ENCODE results near the gene SDCBP2.

The SDCBP2 gene

DNA sequence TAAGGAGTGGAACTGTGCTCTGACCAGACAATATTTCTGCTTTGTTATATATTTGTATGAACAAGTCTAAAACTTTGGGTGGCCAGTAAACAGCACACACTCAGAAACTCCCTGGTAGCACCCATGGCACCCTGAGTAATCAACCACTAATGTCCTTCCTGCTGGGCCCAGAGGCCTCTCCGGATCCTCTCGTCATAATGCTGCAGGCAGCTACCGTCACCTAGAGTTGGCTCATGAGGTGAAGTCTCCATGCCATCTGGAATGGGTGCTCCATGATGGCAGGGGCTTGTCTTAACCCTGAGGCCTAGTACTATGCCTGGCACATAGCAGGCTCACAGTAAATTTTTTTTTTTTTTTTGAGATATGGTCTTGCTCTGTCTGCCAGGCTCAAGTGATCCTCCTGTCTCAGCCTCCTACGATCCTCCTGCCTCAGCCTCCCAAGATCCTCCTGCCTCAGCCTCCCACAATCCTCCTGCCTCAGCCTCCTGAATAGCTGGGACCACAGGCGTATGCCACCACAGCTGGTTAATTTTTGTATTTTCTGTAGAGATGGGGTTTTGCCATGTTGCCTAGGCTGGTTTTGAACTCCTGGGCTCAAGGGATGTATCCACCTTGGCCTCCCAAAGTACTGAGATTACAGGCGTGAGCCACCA lies 3.0 kb upstream of the SDCBP2 start:
- no peak for DNase-seq (ENCODE audit: low read depth in 2 of 2, low spot score in 1 of 2)

DNA sequence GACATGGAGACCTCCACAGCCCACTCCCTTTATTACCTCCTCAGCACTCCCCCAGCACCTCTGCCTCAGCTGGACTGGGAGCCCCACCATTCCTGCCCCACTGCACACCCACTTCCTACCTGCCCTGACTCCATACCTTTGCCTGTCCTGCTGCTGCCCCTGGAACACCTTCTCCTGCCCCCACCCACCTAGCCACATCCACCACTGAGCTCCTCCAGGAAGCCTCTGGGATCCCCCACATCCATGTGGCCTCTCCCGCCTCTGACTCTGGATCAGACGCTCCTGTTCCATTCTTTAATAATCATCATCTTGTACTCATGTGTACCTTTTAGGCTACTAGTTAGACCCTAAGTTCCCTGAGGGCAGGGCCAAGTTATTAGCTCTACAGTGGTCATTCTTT lies 2.2 kb upstream of the SDCBP2 start:
- DNase-seq (ENCODE audit: low read depth in 2 of 2, low spot score in 1 of 2): no peak

DNA sequence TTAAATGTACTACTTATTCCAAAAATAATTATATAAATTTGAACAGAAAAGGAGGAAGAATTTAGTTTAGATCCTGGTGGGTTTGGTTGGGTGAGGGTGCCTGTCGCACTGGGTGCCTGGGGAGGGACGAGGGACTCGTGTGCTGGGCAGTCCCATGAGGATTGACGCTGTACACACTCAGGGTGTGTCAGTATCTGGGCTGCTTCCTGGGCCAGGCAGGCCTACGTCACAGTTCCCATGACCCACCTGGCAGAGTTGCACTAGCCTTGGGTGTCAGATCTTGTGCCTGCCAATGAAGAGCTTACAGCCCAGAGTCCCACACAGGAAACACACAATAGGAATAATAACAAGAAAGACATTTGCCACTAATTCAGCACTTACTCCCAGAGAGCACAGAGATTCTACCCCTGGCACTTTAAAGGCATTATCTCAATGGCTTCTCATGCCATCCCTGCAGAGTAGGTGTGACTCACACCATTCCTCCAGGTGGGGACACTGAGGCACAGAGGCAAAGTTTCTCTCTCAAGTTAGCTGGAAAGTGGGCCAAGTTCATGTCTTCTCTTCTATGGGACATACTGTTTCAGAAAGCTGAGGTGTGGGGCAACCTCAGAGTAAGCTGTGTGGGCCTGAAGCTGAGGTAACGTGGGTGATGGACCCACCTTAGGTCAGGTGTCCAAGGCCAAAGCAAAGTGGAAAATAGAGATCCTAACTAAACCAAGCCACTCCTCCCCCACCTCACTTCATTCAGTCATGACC lies 1.3 kb upstream of the SDCBP2 start:
- DNase-seq (ENCODE audit: low read depth in 2 of 2, low spot score in 1 of 2): no peak

DNA sequence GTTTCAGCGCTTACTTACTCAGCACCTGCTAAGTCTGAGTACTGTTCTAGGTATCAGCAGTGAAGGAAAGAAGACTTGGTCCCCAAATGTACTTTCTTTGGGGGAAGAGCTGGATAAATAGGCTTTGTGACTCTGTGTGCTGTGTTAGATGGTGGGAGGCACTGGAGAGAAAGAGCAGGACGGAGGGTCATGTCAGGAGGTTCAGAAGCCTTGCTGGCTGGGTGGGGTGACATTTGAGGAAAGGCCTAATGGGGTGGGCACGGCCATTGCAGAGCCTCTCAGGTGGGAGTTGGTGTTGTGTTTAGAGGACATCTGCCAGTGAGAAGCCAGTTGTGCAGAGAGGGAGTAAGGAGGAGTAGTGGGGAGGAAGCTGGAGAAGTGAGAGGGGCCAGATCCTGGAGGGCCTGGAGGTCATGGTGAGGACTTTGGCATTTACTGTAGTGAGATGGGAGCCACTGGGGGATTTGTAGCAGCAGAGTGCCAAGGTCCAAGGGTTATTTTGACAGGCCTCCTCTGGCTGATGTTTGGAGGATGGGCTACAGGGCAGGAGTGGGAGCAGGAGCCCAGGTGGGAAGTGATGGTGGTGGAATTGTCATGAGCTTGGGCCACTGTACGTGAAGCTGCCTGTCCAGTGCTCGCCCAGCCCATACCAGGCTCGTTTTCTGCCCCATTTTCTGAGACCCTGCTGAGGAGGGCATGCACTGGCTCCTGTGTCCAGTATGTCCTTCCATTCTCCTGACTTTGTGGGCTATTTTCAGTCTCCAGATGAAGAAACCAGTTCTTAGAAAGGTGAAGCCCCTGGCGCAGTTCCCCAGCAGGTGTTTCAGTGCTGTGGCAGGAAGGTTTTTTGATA lies 886 bp downstream of the SDCBP2 start:
- DNase-seq (ENCODE audit: low read depth in 2 of 2, low spot score in 1 of 2): no peak

DNA sequence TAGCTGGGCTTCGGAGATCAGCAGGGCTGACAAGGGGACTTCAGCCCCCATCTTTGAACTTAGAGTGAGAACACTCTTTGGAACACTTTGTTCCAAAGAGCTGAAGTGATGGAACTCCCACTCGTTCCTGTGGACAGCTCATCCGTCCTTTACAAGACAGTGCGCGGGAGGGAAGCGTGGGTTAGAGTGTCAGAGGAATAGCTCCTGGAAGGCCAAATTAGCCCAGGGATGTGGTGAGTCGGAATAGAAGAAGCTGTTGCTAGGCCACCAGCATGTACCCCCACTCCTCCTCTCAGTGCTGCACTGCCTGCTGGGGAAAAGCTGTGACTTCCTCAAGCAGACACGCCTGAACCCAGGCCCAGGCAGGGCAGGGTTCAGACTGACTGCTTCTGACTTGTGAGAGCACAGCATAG lies 1.7 kb downstream of the SDCBP2 start:
- no peak for DNase-seq (ENCODE audit: low read depth in 2 of 2, low spot score in 1 of 2)

DNA sequence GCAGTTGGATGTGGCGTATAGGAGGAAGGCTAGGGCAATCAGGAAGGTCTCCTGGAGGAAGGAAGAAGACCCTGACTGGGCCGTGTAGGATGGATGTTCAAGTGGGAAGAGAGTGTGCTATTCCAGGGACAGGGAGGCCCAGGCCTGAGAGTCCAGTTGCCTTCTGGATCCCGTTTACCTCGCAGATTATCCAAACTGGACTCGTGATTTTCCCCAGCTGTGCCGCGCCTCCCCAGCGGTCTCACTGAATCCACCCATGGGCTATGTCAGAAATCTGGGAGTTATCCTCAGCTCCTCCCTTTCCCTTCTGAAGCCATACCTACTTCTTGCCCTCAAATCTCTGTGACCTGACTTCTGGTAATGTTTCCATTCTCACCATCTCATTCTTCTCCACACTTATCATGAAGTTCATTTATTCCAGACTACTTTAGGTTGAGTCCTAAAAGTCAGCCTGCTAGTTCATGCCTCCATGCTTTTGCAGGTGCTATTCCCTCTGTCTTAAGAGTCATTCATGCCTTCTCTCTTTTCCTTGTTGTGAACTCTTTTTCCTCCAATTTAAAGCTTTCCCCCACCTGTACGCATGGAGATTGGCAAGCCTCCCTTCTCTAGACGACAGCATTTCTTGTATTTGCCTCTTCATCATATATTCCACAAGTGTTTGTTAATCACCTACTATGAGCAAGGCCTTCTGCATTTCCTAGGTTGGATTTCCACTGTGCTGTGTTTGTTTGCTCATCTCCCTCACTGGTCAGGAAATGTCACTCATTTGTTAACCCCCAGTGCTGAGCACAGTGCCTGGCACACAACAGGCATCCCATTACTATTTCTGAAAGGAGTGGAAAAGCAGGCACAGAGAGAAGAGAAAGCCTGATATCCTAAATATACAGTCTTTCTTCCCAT lies 2.7 kb downstream of the SDCBP2 start:
- no peak for DNase-seq (ENCODE audit: low read depth in 2 of 2, low spot score in 1 of 2)

DNA sequence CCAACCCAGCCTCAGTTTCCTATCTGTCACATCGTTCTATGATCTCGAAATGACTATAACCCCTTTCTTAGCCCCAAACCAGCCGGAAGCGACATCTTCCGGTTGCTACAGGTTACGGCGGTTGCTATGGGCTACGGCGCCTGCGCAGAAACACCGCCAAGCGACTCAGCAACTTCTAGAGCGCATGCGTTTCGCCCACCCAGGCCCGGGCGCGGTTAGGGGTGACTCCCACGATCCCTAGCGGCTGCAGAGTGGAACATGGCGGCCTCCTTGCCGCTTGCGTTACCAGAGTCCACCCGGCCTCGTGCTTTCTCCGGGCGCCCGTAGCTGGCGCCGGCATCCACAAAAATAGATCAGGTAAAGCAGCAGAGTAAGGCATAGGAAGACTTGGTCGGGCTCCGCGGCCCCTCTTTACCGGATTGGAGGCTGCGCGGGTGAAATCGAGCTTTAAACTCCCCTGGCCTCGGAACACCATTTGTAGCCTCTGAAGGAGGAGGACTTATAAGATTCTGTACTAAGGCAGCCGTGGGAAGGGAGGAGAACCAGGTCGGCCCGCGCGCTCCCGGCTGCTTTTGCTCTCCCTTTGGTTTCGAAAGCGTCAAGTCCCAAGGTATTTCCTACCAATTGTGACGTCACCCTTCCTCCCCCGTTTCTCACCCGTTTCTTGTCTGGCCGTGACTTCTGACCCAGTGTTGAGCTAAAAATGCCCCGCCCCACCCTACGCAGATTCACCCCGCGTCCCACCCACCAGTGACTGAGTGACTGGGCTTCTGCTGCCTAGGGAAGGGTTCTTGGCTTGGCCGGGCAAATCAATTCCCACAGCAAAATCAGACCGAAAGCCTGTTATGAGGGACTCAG lies 3.5 kb downstream of the SDCBP2 start:
- DNase-seq (ENCODE audit: low read depth in 2 of 2, low spot score in 1 of 2): peak; percentile 98 to 99

DNA sequence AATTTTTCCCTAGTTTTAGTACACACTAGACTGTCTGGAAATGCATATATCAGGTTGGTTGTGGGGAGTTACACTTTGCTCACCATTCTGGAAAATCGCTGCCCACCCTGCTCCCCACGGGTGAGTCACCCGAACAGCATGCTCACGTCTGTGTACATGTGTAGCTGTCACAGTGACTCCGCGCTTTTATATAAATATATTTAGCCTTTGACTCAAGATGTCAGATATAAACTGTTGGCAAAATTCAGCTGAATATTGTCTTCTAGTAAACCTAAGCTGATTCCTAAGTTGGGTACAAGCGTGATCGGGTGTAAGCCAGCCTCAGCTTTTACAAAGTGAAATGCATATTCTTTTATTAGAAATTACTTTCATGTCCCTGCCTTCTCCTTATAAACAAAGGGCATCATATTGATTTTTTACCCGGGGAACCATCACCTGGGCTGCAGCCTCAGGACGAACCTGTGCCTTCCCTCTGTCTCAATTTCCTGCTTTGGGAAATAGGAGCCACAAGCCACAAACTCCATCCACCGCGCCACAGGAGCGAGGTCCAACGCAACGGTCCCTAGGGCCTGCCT lies 4.3 kb downstream of the SDCBP2 start:
- peak in 1 of 2 donors; percentile 54 for DNase-seq (ENCODE audit: low read depth in 2 of 2, low spot score in 1 of 2)

DNA sequence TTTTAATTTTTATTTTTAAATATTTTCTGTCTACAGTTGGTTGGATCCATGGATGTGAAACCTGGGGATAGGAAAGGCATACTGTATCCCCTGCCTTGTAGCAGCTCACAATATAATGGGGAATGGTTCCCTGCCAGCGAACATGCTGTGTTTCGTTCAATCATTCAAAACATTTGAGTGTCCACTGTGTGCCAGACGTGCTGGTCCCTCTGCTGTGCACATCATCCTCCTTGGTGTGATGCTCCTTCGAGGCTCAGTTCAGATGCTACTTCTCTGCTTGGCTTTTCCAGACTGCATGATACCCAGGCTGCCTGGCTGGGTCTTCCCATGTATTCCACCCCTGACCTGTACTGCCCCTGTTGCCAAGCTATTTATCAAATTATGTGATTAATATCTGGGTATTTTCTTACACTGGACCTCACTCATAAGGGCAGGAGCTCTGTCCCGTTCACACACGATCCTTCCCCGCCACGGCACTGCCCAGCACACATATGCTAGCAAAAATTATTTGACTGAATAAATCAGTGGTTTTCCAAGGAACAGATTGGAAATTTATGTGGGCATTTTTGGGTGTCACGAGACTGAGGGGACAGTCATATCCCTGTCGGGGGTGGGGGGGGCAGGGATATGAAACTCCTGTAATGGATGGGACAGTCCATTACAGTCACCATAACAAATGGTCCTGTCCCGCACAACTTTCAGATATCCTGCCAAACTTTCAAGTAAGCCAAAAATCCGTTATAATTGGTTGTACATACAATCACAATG lies 4.9 kb downstream of the SDCBP2 start:
- no peak for DNase-seq (ENCODE audit: low read depth in 2 of 2, low spot score in 1 of 2)

DNA sequence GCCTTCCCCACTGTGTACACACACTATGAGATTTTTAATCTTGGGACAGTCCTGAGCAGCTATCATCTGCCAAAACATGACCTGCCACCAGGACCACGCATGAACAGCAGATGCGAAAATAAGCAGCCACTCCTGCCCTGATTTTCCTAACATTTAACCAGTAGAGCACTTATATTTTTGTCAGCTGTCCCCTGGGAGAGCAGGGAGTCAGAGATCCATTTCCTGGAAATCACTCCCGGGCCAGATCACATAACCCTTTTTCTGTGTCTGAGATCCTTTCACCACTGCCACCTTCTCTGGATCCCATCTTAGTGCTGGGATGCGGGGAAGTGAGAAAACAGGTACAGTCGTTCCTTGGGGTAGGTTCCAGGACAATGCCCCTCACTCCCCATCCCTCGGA lies 5.7 kb downstream of the SDCBP2 start:
- DNase-seq (ENCODE audit: low read depth in 2 of 2, low spot score in 1 of 2): no peak

DNA sequence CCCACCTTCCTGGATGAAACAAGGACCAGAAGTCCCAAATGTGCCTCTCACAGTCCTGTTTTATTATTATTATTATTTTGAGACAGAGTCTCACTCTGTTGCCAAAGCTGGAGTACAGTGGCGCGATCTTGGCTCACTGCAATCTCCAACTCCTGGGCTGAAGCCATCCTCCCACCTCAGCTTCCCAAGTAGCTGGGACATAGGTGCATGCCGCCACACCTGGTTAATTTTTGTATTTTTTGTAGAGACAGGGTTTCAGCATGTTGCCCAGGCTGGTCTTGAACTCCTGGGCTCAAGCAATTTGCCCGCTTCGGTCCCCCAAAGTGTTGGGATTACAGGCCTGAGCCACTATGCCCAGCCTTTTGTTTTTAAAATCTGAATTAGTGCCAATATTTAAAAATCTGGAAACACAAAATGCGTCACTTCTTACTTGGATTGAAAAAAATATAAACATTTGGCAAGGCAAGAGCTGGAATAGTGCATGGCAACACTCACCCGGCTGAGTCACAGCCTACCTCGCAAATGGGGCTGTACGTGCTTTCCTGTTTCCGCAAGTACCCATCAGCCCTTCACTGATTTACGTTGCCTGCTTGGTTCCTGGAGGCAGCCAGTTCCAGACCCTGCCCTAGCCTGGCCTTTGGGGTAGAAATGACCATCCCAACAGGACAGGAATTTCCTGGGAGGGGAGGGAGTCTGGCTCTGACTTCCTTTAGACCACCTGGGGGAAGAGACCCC lies 6.3 kb downstream of the SDCBP2 start:
- no peak for DNase-seq (ENCODE audit: low read depth in 2 of 2, low spot score in 1 of 2)

DNA sequence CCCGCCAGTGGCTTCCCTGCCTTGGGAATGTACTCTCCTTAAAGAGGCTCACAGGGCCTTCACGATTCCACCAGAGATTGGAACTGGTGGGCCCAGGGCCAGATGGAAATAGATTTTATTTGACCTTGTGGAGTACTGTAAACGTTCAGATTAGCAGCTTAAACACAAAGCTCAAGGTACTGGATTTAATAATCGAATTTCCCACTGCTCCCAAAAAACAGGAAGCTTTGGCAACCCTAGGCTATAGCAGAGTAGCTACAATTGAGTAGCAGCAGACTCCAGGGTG lies 7.3 kb downstream of the SDCBP2 start:
- no peak for DNase-seq (ENCODE audit: low read depth in 2 of 2, low spot score in 1 of 2)

DNA sequence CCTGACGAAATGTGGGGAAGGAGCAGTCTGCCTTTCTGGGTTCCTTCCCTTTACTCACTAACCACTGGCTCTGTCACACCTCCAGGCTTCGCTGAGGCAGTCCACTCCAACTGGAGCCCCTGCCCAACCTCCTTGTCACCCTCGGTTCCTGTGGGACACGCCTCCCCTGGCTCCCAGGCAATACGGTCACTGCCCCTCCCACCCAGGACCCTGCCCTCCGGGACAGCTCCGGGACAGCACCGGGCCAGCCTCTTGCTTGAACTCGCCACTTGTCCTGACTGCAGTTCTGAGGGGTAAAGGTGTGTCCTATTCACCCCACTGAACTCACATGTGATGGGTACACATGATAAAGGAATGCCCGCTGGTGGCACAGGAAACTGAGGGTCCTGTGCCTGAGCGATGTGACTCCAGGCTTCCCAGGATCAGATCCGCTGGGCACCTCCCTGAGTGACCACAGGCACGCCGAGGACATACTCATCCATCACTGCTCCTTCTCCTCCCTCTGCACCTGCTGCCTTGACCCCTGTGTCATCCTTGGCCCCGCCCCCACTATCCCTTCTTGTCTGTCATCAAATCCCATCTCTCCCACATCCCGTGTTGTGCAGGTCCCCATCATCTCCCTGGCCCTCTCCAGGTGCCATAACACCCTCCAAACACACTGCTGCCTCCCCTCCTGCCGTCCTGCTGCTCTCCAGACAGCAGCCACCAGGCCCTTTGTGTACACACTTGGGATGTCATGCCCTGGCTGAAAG lies 7.9 kb downstream of the SDCBP2 start:
- no peak for DNase-seq (ENCODE audit: low read depth in 2 of 2, low spot score in 1 of 2)

DNA sequence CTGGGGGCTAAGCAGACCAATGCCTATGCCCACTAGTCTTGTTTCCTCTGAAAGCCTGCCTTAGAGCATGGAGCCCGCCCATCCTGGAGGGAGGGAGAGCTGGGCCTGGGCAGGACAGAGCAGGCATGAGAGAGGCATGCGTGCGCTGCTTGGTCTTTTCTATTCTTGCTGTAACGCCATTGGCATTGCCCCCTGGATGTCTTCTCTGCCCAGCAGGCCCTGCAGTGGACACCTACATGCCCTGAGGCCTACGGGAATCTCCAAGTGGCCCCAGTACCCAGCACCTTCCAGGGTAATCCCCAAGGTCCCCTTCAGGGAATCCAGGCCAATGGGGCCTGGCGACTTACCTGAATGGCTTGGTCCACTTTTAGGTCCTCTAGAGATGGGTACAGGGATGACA lies 8.9 kb downstream of the SDCBP2 start:
- no peak for DNase-seq (ENCODE audit: low read depth in 2 of 2, low spot score in 1 of 2)

DNA sequence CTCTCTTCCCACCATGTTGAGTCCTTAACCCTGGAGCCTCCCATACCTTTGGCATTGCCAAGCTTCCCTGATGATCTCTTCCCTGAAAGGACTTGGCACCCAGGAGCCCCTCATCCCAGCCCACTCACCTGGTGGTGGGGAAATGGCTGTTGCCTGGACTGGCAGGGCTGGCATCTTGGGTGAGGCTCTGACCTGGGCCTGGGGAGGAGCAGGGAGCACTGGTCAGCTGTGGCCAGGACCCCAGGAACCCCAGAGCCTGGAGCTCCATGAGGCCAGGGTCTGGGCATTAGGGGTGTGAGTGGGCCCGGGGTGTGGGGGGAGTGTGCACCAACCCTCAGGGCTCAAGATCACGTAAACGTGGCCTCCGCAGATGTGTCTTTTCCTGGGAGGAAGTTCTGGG lies 9.5 kb downstream of the SDCBP2 start:
- no peak for DNase-seq (ENCODE audit: low read depth in 2 of 2, low spot score in 1 of 2)

DNA sequence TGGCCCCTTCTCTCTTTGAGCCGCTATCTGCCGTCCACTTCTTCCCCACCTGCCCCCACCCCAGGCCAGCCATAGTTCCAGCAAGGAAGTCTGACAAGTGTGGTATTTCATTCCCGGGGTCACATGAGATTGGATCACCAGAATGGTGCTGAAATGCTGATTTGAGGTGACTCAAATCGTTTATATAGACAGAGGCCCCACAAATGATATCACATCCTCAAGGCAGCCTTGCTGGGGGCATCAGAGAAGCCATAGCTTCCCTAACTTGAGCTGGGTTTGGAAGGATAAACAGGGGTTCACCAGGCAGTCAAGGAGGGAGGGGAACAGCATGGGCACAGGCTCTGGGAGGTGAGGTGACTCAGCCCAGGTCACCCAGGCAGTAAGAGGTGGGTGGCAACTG lies 9.9 kb downstream of the SDCBP2 start:
- no peak for DNase-seq (ENCODE audit: low read depth in 2 of 2, low spot score in 1 of 2)

DNA sequence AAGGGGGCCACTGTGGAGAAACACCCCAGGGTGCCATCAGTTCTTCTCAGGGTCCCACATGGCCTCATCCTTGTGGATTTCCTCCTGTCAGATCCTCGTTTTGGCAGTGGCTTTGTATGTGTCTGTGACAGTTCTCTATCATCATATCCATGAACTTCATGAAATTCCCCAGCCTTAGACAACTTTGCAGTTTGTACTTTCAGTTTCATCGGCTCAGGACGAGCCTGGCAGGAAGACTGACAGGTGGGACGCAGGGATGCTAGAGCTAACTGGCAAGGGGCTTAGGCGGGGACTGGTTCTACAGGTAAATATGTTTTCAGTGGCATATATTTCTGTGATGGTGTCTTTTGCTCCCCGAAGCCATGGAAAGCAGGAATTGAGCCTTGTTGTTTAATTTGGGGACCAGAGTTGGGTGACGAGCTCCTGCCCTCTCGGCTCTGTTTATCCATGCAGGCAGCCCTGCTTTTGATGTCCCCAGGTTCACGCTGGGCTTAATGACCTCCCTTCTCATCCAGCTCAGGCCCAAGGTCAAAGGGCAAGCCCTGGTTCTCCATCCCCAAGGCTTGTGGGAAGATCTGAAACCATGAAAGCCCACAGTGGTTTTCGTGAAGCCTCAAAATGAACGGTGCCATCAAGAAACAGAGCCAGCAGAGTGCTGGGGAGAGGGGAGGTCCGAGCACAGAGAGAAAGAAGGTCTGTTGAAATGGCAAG lies 11.2 kb downstream of the SDCBP2 start:
- no peak for DNase-seq (ENCODE audit: low read depth in 2 of 2, low spot score in 1 of 2)

Data from stimulated activated CD8-positive, alpha-beta memory T cell treated with anti-CD3 and anti-CD28 coated beads, Interleukin-4, amount 100 ng/mL, for 4 hours (primary cell).